HEK293T (cell line): ENCODE data around the gene CHD6.

ENCODE experiments used
- CTCF ChIA-PET: fragments of 350-600 bp; formaldehyde crosslinking; extraction: SDS; loops from one replicate; lab custom pipeline; 2021; ENCODE audit warnings: antibody characterized with exemption, inconsistent platforms; lab: Yijun Ruan, JAX
- POLR2A ChIA-PET: fragments of 350-600 bp; formaldehyde crosslinking; extraction: SDS; loops from one replicate; lab custom pipeline; 2020; ENCODE audit warnings: antibody characterized with exemption, inconsistent platforms; lab: Yijun Ruan, JAX
- DNase-seq: peaks from one replicate; pipeline ENCODE4 v3.0.0; 2012; ENCODE audit warnings: mixed read lengths; ENCODE audit errors: extremely low spot score
- ARNT ChIP-seq: fragments of 450-650 bp; IDR thresholded peaks from 2 replicates; pipeline ENCODE4 v1.6.1; 2017; ENCODE audit warnings: mild to moderate bottlenecking
- BHLHE40 ChIP-seq: fragments of 450-650 bp; IDR thresholded peaks from 2 replicates; pipeline ENCODE4 v1.6.1; 2016; ENCODE audit warnings: mild to moderate bottlenecking, moderate library complexity, borderline replicate concordance
- CTBP1 ChIP-seq: fragments of 450-650 bp; IDR thresholded peaks from 2 replicates; pipeline ENCODE4 v1.6.1; 2016; ENCODE audit warnings: borderline replicate concordance
- ELF4 ChIP-seq: fragments of 450-650 bp; IDR thresholded peaks from 2 replicates; pipeline ENCODE4 v1.6.1; 2017; ENCODE audit warnings: antibody characterized with exemption
- FOXA1 ChIP-seq: fragments of 450-650 bp; IDR thresholded peaks from 2 replicates; pipeline ENCODE4 v1.6.1; 2016; ENCODE audit warnings: mild to moderate bottlenecking
- FOXK2 ChIP-seq: fragments of 450-650 bp; IDR thresholded peaks from 2 replicates; pipeline ENCODE4 v1.6.1; 2016; ENCODE audit warnings: mild to moderate bottlenecking
- FOXM1 ChIP-seq: fragments of 450-650 bp; IDR thresholded peaks from 2 replicates; pipeline ENCODE4 v1.6.1; 2017; ENCODE audit warnings: mild to moderate bottlenecking, borderline replicate concordance
- HDGF ChIP-seq: fragments of 450-650 bp; IDR thresholded peaks from 2 replicates; pipeline ENCODE4 v1.6.1; 2017; ENCODE audit warnings: antibody characterized with exemption, borderline replicate concordance
- L3MBTL2 ChIP-seq: fragments of 450-650 bp; conservative IDR thresholded peaks from 2 replicates; pipeline ENCODE4 v1.6.1; 2016; ENCODE audit warnings: mild to moderate bottlenecking
- LEF1 ChIP-seq: fragments of 450-650 bp; IDR thresholded peaks from 2 replicates; pipeline ENCODE4 v1.6.1; 2017; ENCODE audit warnings: mild to moderate bottlenecking, borderline replicate concordance
- NFRKB ChIP-seq: fragments of 450-650 bp; IDR thresholded peaks from 2 replicates; pipeline ENCODE4 v1.6.1; 2016; ENCODE audit warnings: mild to moderate bottlenecking, moderate library complexity
- SP1 ChIP-seq: fragments of 450-650 bp; IDR thresholded peaks from 2 replicates; pipeline ENCODE4 v1.6.1; 2017
- SUZ12 ChIP-seq: fragments of 450-650 bp; IDR thresholded peaks from 2 replicates; pipeline ENCODE4 v1.6.1; 2016; ENCODE audit warnings: mild to moderate bottlenecking
- TARDBP ChIP-seq: fragments of 450-650 bp; IDR thresholded peaks from 2 replicates; pipeline ENCODE4 v1.6.1; 2016
- ZNF384 ChIP-seq: fragments of 450-650 bp; IDR thresholded peaks from 2 replicates; pipeline ENCODE4 v1.6.1; 2016
- TF ChIP-seq, protein P1 (sequence below): fragments of 450-650 bp; IDR thresholded peaks from 2 replicates; pipeline ENCODE4 v1.6.1; 2016

Gene CHD6

DNA sequence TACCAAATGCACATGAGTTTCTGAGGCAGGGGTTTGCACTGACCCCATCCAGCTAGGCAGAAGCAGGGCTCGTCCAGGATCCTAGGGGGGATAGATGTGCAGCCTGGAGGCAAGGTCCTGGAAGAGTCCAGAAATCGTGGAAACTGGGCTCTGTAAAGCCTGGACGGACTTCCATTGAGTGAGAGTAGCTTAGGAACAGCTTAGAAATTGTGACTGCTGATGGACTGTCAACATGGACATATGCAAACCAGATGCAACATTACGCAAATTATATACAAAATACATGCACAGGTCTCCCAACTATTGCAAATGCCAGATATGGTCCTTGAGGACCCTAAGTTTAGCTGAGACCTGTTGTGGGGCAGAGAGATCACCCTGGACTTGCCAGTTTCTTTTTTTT lies 246.8 kb downstream of the CHD6 start:
- ChIA-PET CTCF (no interaction called here), POLR2A (no interaction called here)
- TF ChIP-seq FOXM1, result no peak
- no peak for TF ChIP-seq BHLHE40
- no peak for TF ChIP-seq ELF4

GRCh38 chr20:41370176-41370575 lies 248.0 kb downstream of the CHD6 start:
- ChIA-PET CTCF (no interaction called here), POLR2A (no interaction called here)
- TF ChIP-seq ELF4, result no peak
- no peak for DNase-seq

More for the DNA sequence above, 246.8 kb downstream of the CHD6 start:
- DNase-seq, result no peak

- TF ChIP-seq SUZ12 (no peak), TARDBP (no peak), CTBP1 (no peak), FOXK2 (no peak), ELF4 (no peak), FOXA1 (no peak), ZNF384 (no peak), FOXM1 (no peak), ARNT (no peak), NFRKB (no peak), SP1 (no peak)
- TF ChIP-seq, protein P1, sequence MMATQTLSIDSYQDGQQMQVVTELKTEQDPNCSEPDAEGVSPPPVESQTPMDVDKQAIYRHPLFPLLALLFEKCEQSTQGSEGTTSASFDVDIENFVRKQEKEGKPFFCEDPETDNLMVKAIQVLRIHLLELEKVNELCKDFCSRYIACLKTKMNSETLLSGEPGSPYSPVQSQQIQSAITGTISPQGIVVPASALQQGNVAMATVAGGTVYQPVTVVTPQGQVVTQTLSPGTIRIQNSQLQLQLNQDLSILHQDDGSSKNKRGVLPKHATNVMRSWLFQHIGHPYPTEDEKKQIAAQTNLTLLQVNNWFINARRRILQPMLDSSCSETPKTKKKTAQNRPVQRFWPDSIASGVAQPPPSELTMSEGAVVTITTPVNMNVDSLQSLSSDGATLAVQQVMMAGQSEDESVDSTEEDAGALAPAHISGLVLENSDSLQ, result no peak
- ChIA-PET POLR2A (no interaction called here), CTCF (no interaction called here)
- DNase-seq, result no peak
Observed at GRCh38 chr20:41369673-41370072, 248.5 kb downstream of the CHD6 start.

- TF ChIP-seq ELF4, result no peak
- TF ChIP-seq TARDBP, result no peak
- TF ChIP-seq ARNT, result no peak
- no peak for TF ChIP-seq ZNF384
- TF ChIP-seq NFRKB, result no peak
- no peak for TF ChIP-seq L3MBTL2
- TF ChIP-seq LEF1, result no peak
- TF ChIP-seq FOXM1, result no peak
- no peak for TF ChIP-seq FOXK2
- TF ChIP-seq CTBP1, result no peak
- TF ChIP-seq SUZ12, result no peak
- ChIA-PET CTCF (no interaction called here), POLR2A (no interaction called here)
- no peak for DNase-seq
Observed at GRCh38 chr20:41367956-41368355, 250.2 kb downstream of the CHD6 start.

DNA sequence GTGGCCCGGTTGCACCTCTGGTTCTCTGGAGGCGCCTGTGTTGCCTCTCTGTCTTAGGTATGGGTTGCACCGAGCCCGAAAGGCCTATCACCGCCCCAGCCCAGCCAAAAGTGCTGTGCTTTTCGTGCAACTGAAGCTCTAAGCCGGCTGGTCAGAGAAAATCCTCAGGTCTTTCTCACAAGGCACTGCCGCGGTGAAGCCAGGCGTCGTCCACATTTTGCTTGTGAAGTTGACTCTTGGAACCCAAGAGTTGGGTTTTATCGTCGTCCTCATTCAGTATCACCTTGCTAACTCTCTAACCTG lies 250.8 kb downstream of the CHD6 start:
- DNase-seq, result no peak
- POLR2A ChIA-PET, result no interaction called here
- CTCF ChIA-PET, result no interaction called here
- TF ChIP-seq SUZ12, result no peak
- no peak for TF ChIP-seq LEF1
- TF ChIP-seq, protein P1, result no peak
- TF ChIP-seq ARNT, result no peak
- TF ChIP-seq FOXK2, result no peak
- no peak for TF ChIP-seq FOXA1
- no peak for TF ChIP-seq CTBP1
- no peak for TF ChIP-seq HDGF
- TF ChIP-seq SP1, result no peak
- no peak for TF ChIP-seq FOXM1
- no peak for TF ChIP-seq BHLHE40

DNA sequence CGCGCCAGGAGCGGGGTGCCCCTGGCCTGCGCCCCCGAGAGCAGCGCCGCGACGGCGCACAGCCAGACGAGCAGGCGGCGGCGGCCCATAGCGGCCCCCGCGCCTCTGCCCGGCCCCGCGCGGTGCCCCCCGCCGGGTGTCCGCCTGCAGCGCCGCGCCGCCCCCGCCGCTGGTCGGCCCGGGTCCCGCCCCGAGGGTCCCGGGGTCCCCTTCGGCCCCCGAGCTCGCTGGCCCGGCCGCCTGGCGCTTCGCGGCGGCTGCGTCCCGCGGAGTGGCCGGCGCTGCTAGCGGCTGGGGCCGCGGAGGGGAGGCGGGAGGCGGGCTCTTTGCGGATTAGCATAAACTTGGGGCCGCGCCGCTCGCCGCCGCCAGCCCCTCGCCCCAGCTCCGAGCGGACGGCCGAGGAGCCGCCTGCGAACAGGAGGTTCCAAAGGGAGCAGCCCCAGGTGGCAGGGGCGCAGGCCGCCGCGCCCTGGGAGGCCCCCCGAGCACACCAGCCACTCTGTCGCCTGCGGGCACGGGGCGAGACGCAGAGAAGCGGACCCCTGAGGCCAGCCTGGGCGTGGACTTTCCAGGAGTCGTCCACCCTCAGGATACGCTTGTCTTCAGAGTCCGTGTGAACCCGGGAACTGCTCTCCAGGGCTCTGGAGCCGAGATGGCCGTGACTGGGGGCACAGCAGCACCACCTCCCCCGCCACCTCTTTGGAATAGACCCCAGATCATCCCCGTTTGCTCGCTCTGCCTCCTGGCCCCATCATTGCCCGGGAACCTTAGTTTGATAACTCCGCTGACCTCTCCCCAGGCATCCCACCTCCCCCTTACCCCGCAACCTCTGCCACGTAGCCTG lies 251.4 kb downstream of the CHD6 start, which contains the start of gene EMILIN3:
EMILIN3 (minus strand) TSS at position 273 of the 847 bp plus-strand sequence; CDS start at position 89, 184 bp downstream.
- ChIA-PET POLR2A (no interaction called here), CTCF (no interaction called here)
- TF ChIP-seq, protein P1, result no peak
- TF ChIP-seq TARDBP, result no peak
- TF ChIP-seq ARNT, result no peak
- no peak for TF ChIP-seq LEF1
- no peak for TF ChIP-seq FOXA1
- no peak for TF ChIP-seq HDGF
- no peak for TF ChIP-seq SUZ12
- no peak for TF ChIP-seq BHLHE40
- no peak for TF ChIP-seq NFRKB
- TF ChIP-seq SP1, result no peak
- TF ChIP-seq L3MBTL2, result no peak
- no peak for TF ChIP-seq FOXM1
- no peak for TF ChIP-seq ZNF384
- no peak for TF ChIP-seq ELF4
- no peak for TF ChIP-seq FOXK2
- peak; percentile 75 for DNase-seq
